GM12891 (cell line): Measurements from ENCODE around the gene CLIC6.

Source experiments
- DNase-seq: peaks from one replicate; pipeline ENCODE4 v3.0.0; 2011; ENCODE audit warnings: low spot score; ENCODE audit not compliant: insufficient read length
- FAIRE-seq: peaks from 2 replicates; lab custom pipeline; 2011; peaks lifted over from hg19 to GRCh38; lab: Jason Lieb, UNC
- PAX5 ChIP-seq: IDR thresholded peaks from 2 replicates; pipeline ENCODE4 v1.6.1; 2011; ENCODE audit warnings: low read length, moderate library complexity, mild to moderate bottlenecking; ENCODE audit not compliant: insufficient read depth, severe bottlenecking
- POLR2A ChIP-seq: IDR thresholded peaks from 2 replicates; pipeline ENCODE4 v1.6.1; 2011; ENCODE audit warnings: low read depth, low read length, control low read depth
- POLR2AphosphoS5 ChIP-seq: IDR thresholded peaks from 2 replicates; pipeline ENCODE4 v1.6.1; 2011; ENCODE audit warnings: low read depth, low read length, control low read depth
- POU2F2 ChIP-seq: IDR thresholded peaks from 2 replicates; pipeline ENCODE4 v1.6.1; 2011; ENCODE audit warnings: low read depth, mild to moderate bottlenecking, control low read depth, low read length, moderate library complexity
- SPI1 ChIP-seq: IDR thresholded peaks from 2 replicates; pipeline ENCODE4 v1.6.1; 2011; ENCODE audit warnings: low read depth, low read length, control low read depth
- TAF1 ChIP-seq: IDR thresholded peaks from 2 replicates; pipeline ENCODE4 v1.6.1; 2011; ENCODE audit warnings: low read depth, low read length, control low read depth

CLIC6 gene

DNA sequence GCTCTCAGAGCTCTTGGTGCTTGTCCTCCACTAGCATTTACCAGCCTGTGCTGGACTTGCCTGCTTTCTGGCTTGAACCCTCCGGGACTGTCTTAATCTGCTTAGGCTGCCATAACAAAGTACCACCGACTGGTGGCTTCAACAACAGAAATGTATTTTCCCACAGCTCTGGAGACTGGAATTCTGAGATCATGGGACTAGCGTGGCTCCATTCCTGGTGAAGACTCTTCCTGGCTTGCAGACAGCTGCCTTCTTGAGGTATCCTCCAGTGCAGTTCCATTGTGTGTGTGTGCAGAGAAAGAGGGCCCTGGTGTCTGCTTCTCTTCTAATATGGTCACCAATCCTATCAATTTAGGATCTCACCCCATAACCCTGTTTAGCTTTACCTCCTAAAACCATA lies 31.8 kb upstream of the CLIC6 start:
- FAIRE-seq = no peak
- no peak for TF ChIP-seq POLR2A
- no peak for TF ChIP-seq POU2F2
- no peak for TF ChIP-seq TAF1
- TF ChIP-seq SPI1 = no peak
- TF ChIP-seq POLR2AphosphoS5 = no peak
- TF ChIP-seq PAX5 = no peak
- DNase-seq = no peak

- no peak for FAIRE-seq
- no peak for TF ChIP-seq POLR2A
- no peak for TF ChIP-seq PAX5
- TF ChIP-seq TAF1 = no peak
- no peak for TF ChIP-seq POU2F2
- TF ChIP-seq POLR2AphosphoS5 = no peak
- TF ChIP-seq SPI1 = no peak
- no peak for DNase-seq
Measured at GRCh38 chr21:34639250-34639649, 29.5 kb upstream of the CLIC6 start.

- peak; percentile 85 for FAIRE-seq
- peak; percentile 25 for DNase-seq
- TF ChIP-seq POLR2AphosphoS5 (no peak), POLR2A (no peak), TAF1 (0 out of 2 replicates have a peak, but pooled peaks have one; percentile 28), PAX5 (no peak), SPI1 (no peak)
Measured at GRCh38 chr21:34639882-34640788, 28.7 kb upstream of the CLIC6 start.

DNA sequence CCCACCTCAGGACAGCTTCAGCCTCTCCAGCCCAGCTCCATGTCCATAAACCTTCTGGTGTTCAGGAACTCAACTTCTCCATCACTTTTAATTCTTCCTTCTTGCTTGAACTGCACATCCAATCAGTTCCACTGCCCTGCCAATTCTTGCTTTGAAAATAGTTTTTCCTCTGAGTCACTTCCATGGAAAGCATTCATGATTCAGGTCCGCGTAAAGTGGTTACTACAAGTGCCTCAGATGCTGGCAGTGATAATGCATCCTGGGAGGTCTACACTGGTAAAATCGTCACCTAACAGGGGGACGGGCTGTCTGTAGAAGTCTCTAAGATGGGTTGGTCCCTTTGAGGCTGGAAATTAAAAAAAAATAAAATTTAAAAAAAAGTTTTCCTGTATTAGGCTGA lies 27.9 kb upstream of the CLIC6 start:
- DNase-seq (no peak), FAIRE-seq (no peak)

DNA sequence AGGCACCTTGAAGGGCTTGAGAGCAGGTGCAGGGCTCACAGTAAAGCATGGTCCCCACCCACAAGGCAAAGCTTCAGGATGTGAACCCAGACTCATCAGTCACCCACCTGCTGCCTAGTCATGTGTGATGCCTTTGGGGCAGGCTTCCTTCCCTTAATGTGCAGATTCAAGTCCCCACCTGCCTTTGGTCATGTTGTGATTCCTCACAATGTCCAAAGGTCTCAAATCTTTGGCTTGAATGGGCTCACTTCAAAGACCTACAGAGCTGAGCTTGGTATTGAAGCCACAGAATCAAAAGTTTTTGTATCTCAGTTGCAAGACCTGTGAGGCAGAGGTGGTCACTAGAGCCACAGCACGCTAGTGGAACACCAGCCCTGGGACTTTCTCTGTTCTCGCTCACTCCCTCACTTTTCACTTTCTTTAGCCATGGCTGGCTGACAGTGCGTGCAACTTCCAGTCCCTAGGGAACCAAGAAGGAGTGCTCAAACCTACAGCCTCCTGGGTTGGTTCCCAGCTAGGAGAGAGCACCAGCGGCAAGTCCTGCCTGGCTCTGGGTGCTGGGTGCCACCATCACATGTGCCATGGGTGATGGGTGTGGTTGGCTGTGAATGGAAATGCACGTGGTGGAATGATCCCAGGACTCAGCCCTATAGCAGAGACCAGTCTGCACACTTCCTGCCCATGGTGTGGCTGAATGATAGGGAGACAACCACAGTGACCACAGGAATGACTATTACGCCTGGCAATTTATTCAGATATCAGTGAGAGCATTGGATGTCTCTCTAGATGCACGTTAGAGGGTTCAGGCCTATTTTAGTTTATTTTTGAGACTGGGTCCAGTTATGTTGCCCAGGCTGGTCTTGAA lies 26.4 kb upstream of the CLIC6 start:
- peak; percentile 30 for DNase-seq
- FAIRE-seq = peak; percentile 91
- TF ChIP-seq PAX5 = peak; percentile 25
- TF ChIP-seq POLR2AphosphoS5 = no peak
- TF ChIP-seq TAF1 = no peak
- TF ChIP-seq POU2F2 = no peak; the same call in 1 of the 2 replicates
- TF ChIP-seq POLR2A = no peak
- TF ChIP-seq SPI1 = 0 out of 2 replicates have a peak, but pooled peaks have one; percentile 10

More for the DNA sequence above, 27.9 kb upstream of the CLIC6 start:
- TF ChIP-seq POLR2A = no peak
- TF ChIP-seq SPI1 = no peak
- no peak for TF ChIP-seq TAF1
- no peak for TF ChIP-seq POLR2AphosphoS5
- TF ChIP-seq PAX5 = no peak
- no peak for TF ChIP-seq POU2F2

GRCh38 chr21:34644825-34645224 lies 24.0 kb upstream of the CLIC6 start:
- TF ChIP-seq POU2F2 = no peak
- no peak for TF ChIP-seq POLR2AphosphoS5
- no peak for TF ChIP-seq TAF1
- TF ChIP-seq PAX5 = no peak
- TF ChIP-seq SPI1 = no peak
- TF ChIP-seq POLR2A = no peak
- no peak for DNase-seq
- FAIRE-seq = no peak

GRCh38 chr21:34647555-34647954 lies 21.2 kb upstream of the CLIC6 start:
- FAIRE-seq (peak; percentile 65), DNase-seq (no peak)

DNA sequence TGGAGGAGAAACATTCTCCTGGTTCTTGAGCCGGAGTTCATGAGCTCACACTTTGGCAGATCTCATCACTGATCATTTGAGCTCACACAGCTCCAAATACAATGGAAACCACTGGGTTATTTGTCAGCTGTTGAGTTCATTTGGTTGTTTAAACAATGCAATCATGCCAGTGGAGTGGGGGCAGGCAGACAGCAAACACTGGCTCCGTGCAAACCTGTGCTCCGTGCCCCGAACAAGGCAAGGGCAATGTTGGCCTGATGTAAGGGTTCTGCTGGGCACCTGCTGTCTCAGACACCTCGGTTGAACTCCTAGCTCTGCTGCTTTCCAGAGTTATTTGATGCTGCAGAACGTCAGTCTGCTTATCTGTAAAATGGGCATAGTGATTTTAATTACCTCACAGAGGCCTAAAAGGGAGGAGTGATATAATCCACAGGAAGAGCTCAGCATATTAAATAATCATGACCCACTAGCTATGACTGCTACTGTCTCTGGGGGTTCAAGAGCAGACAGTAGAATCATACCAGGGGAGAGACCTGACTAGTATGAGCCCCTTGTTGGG lies 20.0 kb upstream of the CLIC6 start:
- no peak for DNase-seq
- FAIRE-seq = no peak
- TF ChIP-seq PAX5 = no peak

More at GRCh38 chr21:34647555-34647954, 21.2 kb upstream of the CLIC6 start:
- TF ChIP-seq PAX5 (no peak), TAF1 (no peak), POLR2AphosphoS5 (no peak), POU2F2 (no peak), SPI1 (no peak), POLR2A (no peak)

DNA sequence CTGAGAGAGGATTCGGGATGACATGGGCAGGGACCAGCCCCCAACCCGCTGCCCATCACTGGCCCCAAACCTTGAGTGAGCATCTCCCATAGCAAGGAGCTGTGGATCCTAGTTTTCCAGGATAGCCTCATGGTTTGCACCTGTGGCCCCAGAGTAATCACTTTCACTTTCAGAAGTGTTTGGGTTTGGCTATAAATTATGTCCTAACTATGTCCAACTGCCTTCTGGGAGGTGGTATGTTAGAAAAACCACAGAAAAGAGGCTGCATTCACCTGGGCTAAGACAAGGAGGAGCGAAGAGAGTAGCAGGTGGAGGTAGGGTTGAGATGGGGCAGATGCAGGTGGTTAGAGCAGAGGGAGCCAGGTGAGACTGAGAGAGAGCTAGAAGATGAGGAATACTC lies 19.4 kb upstream of the CLIC6 start:
- DNase-seq (no peak), FAIRE-seq (no peak)
- TF ChIP-seq SPI1 (no peak), TAF1 (no peak), POLR2AphosphoS5 (no peak), PAX5 (no peak), POU2F2 (no peak), POLR2A (no peak)
